GM12878 (cell line): ENCODE measurements around the gene SLC24A4. TPM values are rescaled to one million over a fixed set of nuclear protein-coding genes. Genes with fewer than 3 reads are reported as not detected.

Source experiments
- ATAC-seq: fragments of 200-7000 bp; cut with Tn5 transposase; 3 replicates; pipeline ENCODE4 v1.9.1; 2020; ENCODE audit warnings: mild to moderate bottlenecking, moderate library complexity
- BruUV-seq: library from RNA; stranded (reverse); fragments of 400-500 nt; replicated peaks from 2 replicates; lab custom pipeline; 2021; lab: Mats Ljungman, UMichigan
- CTCF ChIA-PET: fragments of 300-600 bp; sonication (Branson Sonifier 250); formaldehyde crosslinking; extraction: SDS; loops from one replicate; lab custom pipeline; 2021; ENCODE audit warnings: inconsistent platforms; lab: Yijun Ruan, JAX
- POLR2A ChIA-PET: fragments of 350-600 bp; formaldehyde crosslinking; extraction: SDS; loops from one replicate; lab custom pipeline; 2021; ENCODE audit warnings: inconsistent platforms; lab: Charles Lee
- RAD21 ChIA-PET: fragments of 300-600 bp; sonication (Branson Sonifier 250); formaldehyde crosslinking; loops from one replicate; lab custom pipeline; 2023; ENCODE audit warnings: antibody characterized with exemption; ENCODE audit not compliant: unreplicated experiment; lab: Charles Lee
- SMC1A ChIA-PET: fragments of 300-600 bp; sonication (Branson Sonifier 250); formaldehyde crosslinking; loops from one replicate; lab custom pipeline; 2023; ENCODE audit not compliant: unreplicated experiment, uncharacterized antibody; lab: Charles Lee
- DNase-seq: peaks from one replicate; pipeline ENCODE4 v3.0.0-alpha.2; 2011; ENCODE audit warnings: low read depth, low spot score
- FAIRE-seq: peaks from 3 replicates; lab custom pipeline; 2011; peaks lifted over from hg19 to GRCh38; lab: Jason Lieb, UNC
- H2AFZ ChIP-seq: 2 replicates; pipeline ENCODE4 v1.6.0; 2011; ENCODE audit warnings: low read depth, low read length, control low read depth; ENCODE audit not compliant: control insufficient read depth
- H3K27ac ChIP-seq: 2 replicates; pipeline ENCODE4 v1.5.1; 2011; ENCODE audit warnings: control low read depth; ENCODE audit not compliant: control insufficient read depth, insufficient read depth
- H3K27me3 ChIP-seq, 2 experiments: replicated peaks in 1 of 2; 2 replicates each; pipeline versions ENCODE4 v1.6.0 to v1.6.1; 2011; ENCODE audit warnings: low read length in 1 of 2; ENCODE audit not compliant: control insufficient read depth in 2 of 2, insufficient read depth in 2 of 2
- H3K36me3 ChIP-seq, 2 experiments: 2 replicates each; pipeline ENCODE4 v1.5.1; 2011; ENCODE audit warnings: low read length in 1 of 2; ENCODE audit not compliant: control insufficient read depth in 2 of 2, insufficient read depth in 2 of 2
- H3K4me1 ChIP-seq: 2 replicates; pipeline ENCODE4 v1.6.1; 2011; ENCODE audit warnings: mild to moderate bottlenecking, low read length, moderate library complexity, mixed read lengths; ENCODE audit not compliant: control insufficient read depth, insufficient read depth
- H3K4me2 ChIP-seq: 2 replicates; pipeline ENCODE4 v1.6.0; 2011; ENCODE audit warnings: control low read depth; ENCODE audit not compliant: control insufficient read depth, insufficient read depth
- H3K4me3 ChIP-seq: fragments of 200-600 bp; sonication (generic); 2 replicates; pipeline ENCODE4 v1.5.1; 2016
- H3K79me2 ChIP-seq: 2 replicates; pipeline ENCODE4 v1.6.0; 2011; ENCODE audit warnings: low read length; ENCODE audit not compliant: control insufficient read depth, insufficient read depth
- H3K9ac ChIP-seq: 2 replicates; pipeline ENCODE4 v1.8.0; 2011; ENCODE audit warnings: low read length, control low read depth, mixed read lengths; ENCODE audit not compliant: control insufficient read depth, insufficient read depth
- H3K9me3 ChIP-seq: replicated peaks from 3 replicates; pipeline ENCODE4 v1.5.1; 2011; ENCODE audit warnings: mild to moderate bottlenecking, low read length; ENCODE audit not compliant: control insufficient read depth, insufficient read depth
- H4K20me1 ChIP-seq: 2 replicates; pipeline ENCODE4 v1.6.0; 2011; ENCODE audit not compliant: control insufficient read depth, insufficient read depth
- E2F8 ChIP-seq: fragments of 450-650 bp; IDR thresholded peaks from 2 replicates; pipeline ENCODE4 v1.6.1; 2018; ENCODE audit warnings: mild to moderate bottlenecking, low read depth, moderate library complexity; ENCODE audit not compliant: partially characterized antibody
- IRF3 ChIP-seq: fragments of 450-650 bp; IDR thresholded peaks from 2 replicates; pipeline ENCODE4 v1.6.1; 2014; ENCODE audit warnings: mild to moderate bottlenecking
- PAX8 ChIP-seq: fragments of 450-650 bp; IDR thresholded peaks from 2 replicates; pipeline ENCODE4 v1.6.1; 2017; ENCODE audit warnings: mild to moderate bottlenecking, moderate library complexity
- RCOR1 ChIP-seq: conservative IDR thresholded peaks from 2 replicates; pipeline ENCODE4 v1.6.1; 2012; ENCODE audit warnings: low read depth, low read length, improper control_type of control experiment
- RELB ChIP-seq: fragments of 450-650 bp; IDR thresholded peaks from 2 replicates; pipeline ENCODE4 v1.6.1; 2017; ENCODE audit warnings: low read depth, mild to moderate bottlenecking, moderate library complexity
- SKIL ChIP-seq: fragments of 450-650 bp; IDR thresholded peaks from 2 replicates; pipeline ENCODE4 v1.6.1; 2017; ENCODE audit warnings: mild to moderate bottlenecking, low read depth, inconsistent platforms; ENCODE audit not compliant: poor library complexity, severe bottlenecking
- WRNIP1 ChIP-seq: IDR thresholded peaks from 2 replicates; pipeline ENCODE4 v1.6.1; 2011; ENCODE audit warnings: low read depth, low read length, improper control_type of control experiment, borderline replicate concordance
- ZNF207 ChIP-seq: fragments of 450-650 bp; IDR thresholded peaks from 2 replicates; pipeline ENCODE4 v1.6.1; 2014; ENCODE audit warnings: antibody characterized with exemption, mild to moderate bottlenecking, borderline replicate concordance
- WGBS: methylation state at CpG from one replicate; pipeline ENCODE4 v1.1.6; 2016; ENCODE audit warnings: low lambda C conversion rate; ENCODE audit not compliant: insufficient replicate concordance, insufficient coverage; ENCODE audit errors: missing lambda C conversion rate; 5-methylcytosine and 5-hydroxymethylcytosine counted together
- in situ Hi-C: fragments of 300-500 bp; cut with MboI; formaldehyde crosslinking; loops from 9 replicates; pipeline ENCODE4 v1.14.3; 2018; ENCODE audit warnings: mixed read lengths
- intact Hi-C: fragments of 100-400 bp; cut with micrococcal nuclease; formaldehyde crosslinking; loops from one replicate; pipeline ENCODE4 v1.14.2; 2022; ENCODE audit not compliant: unreplicated experiment
- polyA plus RNA-seq, 11 experiments: library from polyadenylated mRNA; depleted of rRNA in 4 of 11; unstranded in 6 of 11; stranded (reverse) in 5 of 11; fragments of >200 nt; fragmentation: Nextera tagmentation in 4 of 11; fragmentation: Illumina TruSeq in 1 of 11; extraction: Ambion mirVana in 4 of 11; extraction: Trizol in 1 of 11; gene quantifications; 1 replicate in 1 of 11; 2 replicates in 10 of 11; pipeline versions ENCODE4 v1.2.1 to v1.2.3, GENCODE V29; 2011 to 2016; ENCODE audit warnings: inconsistent platforms in 2 of 11, missing spikeins in 2 of 11, low read depth in 1 of 11
- total RNA-seq, 4 experiments: library from RNA; depleted of rRNA in 3 of 4; stranded (reverse); fragments of >200 nt in 3 of 4; fragmentation: Illumina TruSeq in 1 of 4; extraction: Trizol in 1 of 4; gene quantifications; 2 replicates each; pipeline versions ENCODE4 v1.2.1 to v1.2.3, GENCODE V29; 2013 to 2021

SLC24A4 gene
- total and polyA plus RNA-seq, 10 of the 15 experiments (the other 5 are each of a cell fraction or from before 2014, with no cell fraction given): under 0.01 to 0.46 (median 0.04) TPM; not detected in 5

GRCh38 chr14:92417759-92418158 lies 94.8 kb downstream of the SLC24A4 start:
- ChIA-PET SMC1A (interaction anchor here (0.9 to 1.8 kb wide), 4 partner anchors 9 to 43 kb away, joined by 4 to 5 read pairs (median 4); no protein-coding TSS in a partner anchor), POLR2A (no interaction called here), CTCF (no interaction called here), RAD21 (no interaction called here)
- H3K79me2 ChIP-seq: no peaks in the 10 kb centered on the region
- intact Hi-C loops: no loop called here
- no peak overlapping the region for H3K4me2 ChIP-seq
- in situ Hi-C loops: no loop called here
- H3K9me3 ChIP-seq: no peaks in the 10 kb centered on the region; the same call in 2 of the 3 replicates
- DNase-seq (no peak), FAIRE-seq (no peak), ATAC-seq (no peak)
- no peaks in the 10 kb centered on the region for H3K36me3 ChIP-seq
- no peaks in the 10 kb centered on the region for H4K20me1 ChIP-seq
- no peak overlapping the region for H2AFZ ChIP-seq
- H3K4me3 ChIP-seq: no peak overlapping the region
- H3K27ac ChIP-seq: no peak overlapping the region
- 0 out of 2 replicates have a peak, but pooled peaks cover 5% of the 10 kb centered on the region for H3K4me1 ChIP-seq
- BruUV-seq: no TSS peak
- 55% methylated on average over 3 of the region's 3 CpGs for WGBS
- no peak overlapping the region for H3K9ac ChIP-seq
- no peaks in the 10 kb centered on the region; a peak in 2 of 4 replicates for H3K27me3 ChIP-seq
- no peak for TF ChIP-seq WRNIP1

GRCh38 chr14:92421751-92422150 lies 98.8 kb downstream of the SLC24A4 start:
- FAIRE-seq (no peak), ATAC-seq (no peak), DNase-seq (no peak)
- in situ Hi-C loops (no loop called here), intact Hi-C loops (no loop called here)
- Histone ChIP-seq H3K27ac (no peak overlapping the region), H3K4me1 (no peaks in the 10 kb centered on the region), H3K36me3 (no peaks in the 10 kb centered on the region), H3K4me2 (no peak overlapping the region), H4K20me1 (no peaks in the 10 kb centered on the region), H3K9me3 (no peaks in the 10 kb centered on the region; the same call in 2 of the 3 replicates), H3K4me3 (no peak overlapping the region), H3K27me3 (no peaks in the 10 kb centered on the region; a peak in 1 of 4 replicates), H2AFZ (no peak overlapping the region), H3K79me2 (no peaks in the 10 kb centered on the region), H3K9ac (no peak overlapping the region)
- WGBS: 76% methylated on average over 6 of the region's 6 CpGs
- ChIA-PET CTCF (no interaction called here), RAD21 (no interaction called here), POLR2A (no interaction called here), SMC1A (no interaction called here)
- BruUV-seq: no TSS peak
- no peak for TF ChIP-seq RELB
- TF ChIP-seq SKIL: no peak
- TF ChIP-seq ZNF207: no peak
- TF ChIP-seq RCOR1: no peak
- TF ChIP-seq IRF3: no peak
- no peak for TF ChIP-seq E2F8
- no peak for TF ChIP-seq PAX8
